NCI-H2081 (cell line): ENCODE data around the gene LEKR1.
"Not testable (repeated sequence)": the region's sequence is repeated elsewhere in the genome, so short reads cannot be mapped to it uniquely, and the experiment has no call there.

Source experiments
- DNase-seq, 2 experiments: peaks; one replicate each; lab custom pipeline; 2025; lab: John Stamatoyannopoulos, UW

Gene LEKR1

GRCh38 chr3:156908398-156908797, 82.2 kb downstream of the LEKR1 start:
- no peak for DNase-seq

- no peak for DNase-seq
Observed at GRCh38 chr3:156910022-156910421, 83.9 kb downstream of the LEKR1 start.

- not testable (repeated sequence) for DNase-seq
Observed at GRCh38 chr3:156910831-156911230, 84.7 kb downstream of the LEKR1 start.

- DNase-seq, result not testable (repeated sequence)
Observed at GRCh38 chr3:156914300-156914699, 88.1 kb downstream of the LEKR1 start.

- DNase-seq, result no peak
Observed at GRCh38 chr3:156915372-156915771, 89.2 kb downstream of the LEKR1 start.

- DNase-seq, result no peak
Observed at GRCh38 chr3:156918746-156919145, 92.6 kb downstream of the LEKR1 start.

GRCh38 chr3:156919818-156920217, 93.7 kb downstream of the LEKR1 start:
- no peak for DNase-seq

GRCh38 chr3:156920399-156920798, 94.2 kb downstream of the LEKR1 start:
- no peak for DNase-seq

- no peak for DNase-seq
Observed at GRCh38 chr3:156923349-156923748, 97.2 kb downstream of the LEKR1 start.

- no peak for DNase-seq
Observed at GRCh38 chr3:156938724-156939123, 112.6 kb downstream of the LEKR1 start.

- DNase-seq, result no peak
Observed at GRCh38 chr3:156939315-156939714, 113.2 kb downstream of the LEKR1 start.

GRCh38 chr3:156941311-156941710, 115.2 kb downstream of the LEKR1 start:
- no peak for DNase-seq

GRCh38 chr3:156948402-156949210, 122.5 kb downstream of the LEKR1 start:
- DNase-seq, result no peak

GRCh38 chr3:156952011-156952410, 125.9 kb downstream of the LEKR1 start:
- DNase-seq, result no peak

- DNase-seq, result no peak
Observed at GRCh38 chr3:156957715-156958114, 131.6 kb downstream of the LEKR1 start.

- DNase-seq, result no peak
Observed at GRCh38 chr3:156963096-156963495, 136.9 kb downstream of the LEKR1 start.

- DNase-seq, result no peak
Observed at GRCh38 chr3:156964577-156964976, 138.4 kb downstream of the LEKR1 start.

- DNase-seq, result not testable (repeated sequence)
Observed at GRCh38 chr3:156966349-156966748, 140.2 kb downstream of the LEKR1 start.

- no peak for DNase-seq
Observed at GRCh38 chr3:156973954-156974353, 147.8 kb downstream of the LEKR1 start.

- no peak for DNase-seq
Observed at GRCh38 chr3:156974931-156975330, 148.8 kb downstream of the LEKR1 start.

- DNase-seq, result no peak
Observed at GRCh38 chr3:156975721-156976120, 149.6 kb downstream of the LEKR1 start.

GRCh38 chr3:156976933-156977332, 150.8 kb downstream of the LEKR1 start:
- no peak for DNase-seq

- DNase-seq, result no peak
Observed at GRCh38 chr3:156978481-156978961, 152.4 kb downstream of the LEKR1 start.

GRCh38 chr3:156981005-156981404, 154.9 kb downstream of the LEKR1 start:
- DNase-seq, result no peak
